ENCODE results near the gene CTDSP2. TPM values are rescaled to one million over a fixed set of nuclear protein-coding genes. Genes with fewer than 3 reads are reported as not detected.

The CTDSP2 gene
- total and polyA plus RNA-seq, 7 donors, result 13.9 to 91.8 (median 71.3) TPM

GRCh38 chr12:57781244-57781643, 65.3 kb downstream of the CTDSP2 start:
- Histone ChIP-seq H3K27me3 (ENCODE audit: insufficient read depth in 3 of 3, low read length in 2 of 3) (no peaks in the 10 kb centered on the region), H3K4me1 (peaks cover 17% of the 10 kb centered on the region), H3K4me3 (no peak overlapping the region), H3K36me3 (ENCODE audit: insufficient read depth in 1 of 2, low read depth in 1 of 2) (peaks cover 2 to 35% of the 10 kb centered on the region in 2 donors), H3K9me3 (no peaks in the 10 kb centered on the region), H3K27ac (no peak overlapping the region)
- 96 to 99% (median 98%) methylated on average over 3 of the region's 3 CpGs for WGBS, 3 donors
- ATAC-seq (no peak), DNase-seq (no peak)
- TF ChIP-seq CTCF (IDR thresholded peaks at IDR 0.05), result no peak
- intact Hi-C loops (cut with DNase I), result no loop called here

GRCh38 chr12:57780284-57780897, 66.1 kb downstream of the CTDSP2 start:
- intact Hi-C loops (cut with DNase I), result no loop called here
- 71 to 91% (median 77%) methylated on average over 4 of the region's 4 CpGs for WGBS, 3 donors

GRCh38 chr12:57779736-57780135, 66.8 kb downstream of the CTDSP2 start:
- ATAC-seq, result no peak

More at GRCh38 chr12:57780284-57780897, 66.1 kb downstream of the CTDSP2 start:
- Histone ChIP-seq H3K4me3 (no peak overlapping the region), H3K27me3 (ENCODE audit: insufficient read depth in 3 of 3, low read length in 2 of 3) (no peaks in the 10 kb centered on the region), H3K4me1 (peaks cover 17% of the 10 kb centered on the region), H3K27ac (no peak overlapping the region), H3K9me3 (no peaks in the 10 kb centered on the region), H3K36me3 (ENCODE audit: insufficient read depth in 1 of 2, low read depth in 1 of 2) (peaks cover 0 to 33% of the 10 kb centered on the region in 2 donors)
- ATAC-seq (no peak), DNase-seq (no peak)
- no peak for TF ChIP-seq CTCF (IDR thresholded peaks at IDR 0.05)

GRCh38 chr12:57777911-57778310, 68.6 kb downstream of the CTDSP2 start:
- peaks cover 0 to 22% of the 10 kb centered on the region in 2 donors for H3K36me3 ChIP-seq (ENCODE audit: insufficient read depth in 1 of 2, low read depth in 1 of 2)
- H3K27ac ChIP-seq, result no peak overlapping the region
- H3K4me1 ChIP-seq, result peaks cover 3% of the 10 kb centered on the region
- ATAC-seq (no peak), DNase-seq (no peak)
- no peaks in the 10 kb centered on the region for H3K9me3 ChIP-seq
- intact Hi-C loops (cut with DNase I), result no loop called here
- H3K4me3 ChIP-seq, result no peak overlapping the region
- no peaks in the 10 kb centered on the region for H3K27me3 ChIP-seq (ENCODE audit: insufficient read depth in 3 of 3, low read length in 2 of 3)
- no peak for TF ChIP-seq CTCF (IDR thresholded peaks at IDR 0.05)
- WGBS, 3 donors, result 93 to 96% (median 93%) methylated on average over 7 of the region's 7 CpGs

More at GRCh38 chr12:57779736-57780135, 66.8 kb downstream of the CTDSP2 start:
- no peak for DNase-seq
- 32 to 68% (median 40%) methylated on average over 1 of the region's 1 CpG for WGBS, 3 donors
- H3K4me1 ChIP-seq, result peaks cover 17% of the 10 kb centered on the region
- H3K27ac ChIP-seq, result no peak overlapping the region
- peaks cover 0 to 32% of the 10 kb centered on the region in 2 donors for H3K36me3 ChIP-seq (ENCODE audit: insufficient read depth in 1 of 2, low read depth in 1 of 2)
- intact Hi-C loops (cut with DNase I), result no loop called here
- TF ChIP-seq CTCF (IDR thresholded peaks at IDR 0.05), result no peak
- H3K27me3 ChIP-seq (ENCODE audit: insufficient read depth in 3 of 3, low read length in 2 of 3), result no peaks in the 10 kb centered on the region
- no peak overlapping the region for H3K4me3 ChIP-seq
- no peaks in the 10 kb centered on the region for H3K9me3 ChIP-seq

- ATAC-seq (no peak), DNase-seq (no peak)
- no peak overlapping the region for H3K4me3 ChIP-seq
- intact Hi-C loops (cut with DNase I), result no loop called here
- H3K27ac ChIP-seq, result no peak overlapping the region
- WGBS, 3 donors, result 84 to 89% (median 85%) methylated on average over 7 of the region's 7 CpGs
- no peaks in the 10 kb centered on the region for H3K27me3 ChIP-seq (ENCODE audit: insufficient read depth in 3 of 3, low read length in 2 of 3)
- no peak for TF ChIP-seq CTCF (IDR thresholded peaks at IDR 0.05)
- H3K4me1 ChIP-seq, result peaks cover 3% of the 10 kb centered on the region
- H3K9me3 ChIP-seq, result no peaks in the 10 kb centered on the region
- H3K36me3 ChIP-seq (ENCODE audit: insufficient read depth in 1 of 2, low read depth in 1 of 2), result peaks cover 0 to 22% of the 10 kb centered on the region in 2 donors
Observed at GRCh38 chr12:57777367-57777766, 69.2 kb downstream of the CTDSP2 start.

Data from psoas muscle (tissue), 8 donors.